Mesodermal cell (in vitro differentiated cells): Measurements from ENCODE around the gene MAGEA10.
"Not testable (repeated sequence)": the region's sequence is repeated elsewhere in the genome, so short reads cannot be mapped to it uniquely, and the experiment has no call there.

ENCODE experiments used
- H3K27ac ChIP-seq: 2 replicates; pipeline ENCODE4 v1.7.0; 2013; ENCODE audit warnings: mild to moderate bottlenecking, low read depth, low read length, moderate library complexity; ENCODE audit not compliant: severe bottlenecking
- H3K36me3 ChIP-seq: 2 replicates; pipeline ENCODE4 v1.7.1; 2013; ENCODE audit warnings: mild to moderate bottlenecking, low read length, moderate library complexity; ENCODE audit not compliant: control insufficient read depth, insufficient read depth
- H3K4me1 ChIP-seq: one replicate; pipeline ENCODE4 v1.7.1; 2013; ENCODE audit warnings: mild to moderate bottlenecking, low read length; ENCODE audit not compliant: insufficient read depth, control insufficient read depth, poor library complexity, severe bottlenecking
- H3K4me3 ChIP-seq: 2 replicates; pipeline ENCODE4 v1.7.0; 2013; ENCODE audit warnings: low read length, control low read depth, mild to moderate bottlenecking; ENCODE audit not compliant: insufficient read depth, poor library complexity, severe bottlenecking; ENCODE audit errors: extremely low read depth
- H3K9me3 ChIP-seq: 2 replicates; pipeline ENCODE4 v1.7.1; 2013; ENCODE audit warnings: mild to moderate bottlenecking, low read length, moderate library complexity; ENCODE audit not compliant: control insufficient read depth
- WGBS, 2 experiments: methylation state at CpG; one replicate each; pipeline ENCODE4 v1.1.5; 2013; ENCODE audit warnings: missing lambda C conversion rate in 2 of 2; ENCODE audit not compliant: insufficient coverage in 2 of 2; 5-methylcytosine and 5-hydroxymethylcytosine counted together

MAGEA10 gene

GRCh38 chrX:152151256-152151655, 12.9 kb upstream of the MAGEA10 start:
- no peaks in the 10 kb centered on the region for H3K9me3 ChIP-seq
- H3K4me3 ChIP-seq, result no peak overlapping the region
- H3K27ac ChIP-seq, result no peak overlapping the region
- H3K36me3 ChIP-seq, result no peaks in the 10 kb centered on the region
- no peaks in the 10 kb centered on the region for H3K4me1 ChIP-seq
- 92 to 100% methylated on average over 1 to 3 of the region's 3 CpGs for WGBS, 2 experiments

- no peaks in the 10 kb centered on the region for H3K4me1 ChIP-seq
- H3K27ac ChIP-seq, result no peak overlapping the region
- H3K4me3 ChIP-seq, result no peak overlapping the region
Observed at GRCh38 chrX:152149648-152150047, 11.3 kb upstream of the MAGEA10 start.

GRCh38 chrX:152139589-152139988, 1.2 kb upstream of the MAGEA10 start:
- WGBS, 2 experiments, result no CpG with 5 or more reads among the region's 9 CpGs
- no peak overlapping the region for H3K4me3 ChIP-seq
- no peaks in the 10 kb centered on the region for H3K36me3 ChIP-seq
- no peaks in the 10 kb centered on the region for H3K9me3 ChIP-seq
- H3K4me1 ChIP-seq, result no peaks in the 10 kb centered on the region
- no peak overlapping the region for H3K27ac ChIP-seq

More at GRCh38 chrX:152149648-152150047, 11.3 kb upstream of the MAGEA10 start:
- no CpG with 5 or more reads among the region's 2 CpGs for WGBS, 2 experiments
- Histone ChIP-seq H3K9me3 (no peaks in the 10 kb centered on the region), H3K36me3 (no peaks in the 10 kb centered on the region)

GRCh38 chrX:152137771-152138387, 498 bp downstream of the MAGEA10 start:
- H3K4me1 ChIP-seq, result no peaks in the 10 kb centered on the region
- H3K4me3 ChIP-seq, result no peak overlapping the region
- H3K9me3 ChIP-seq, result no peaks in the 10 kb centered on the region
- no peak overlapping the region for H3K27ac ChIP-seq
- no peaks in the 10 kb centered on the region for H3K36me3 ChIP-seq
- 90 to 91% methylated on average over 3 to 13 of the region's 26 CpGs for WGBS, 2 experiments

- 100% methylated on average over 2 of the region's 4 CpGs; no CpG with 5 or more reads in 1 of the 2 experiments for WGBS, 2 experiments
- H3K27ac ChIP-seq, result no peak overlapping the region
- no peaks in the 10 kb centered on the region for H3K4me1 ChIP-seq
Observed at GRCh38 chrX:152136312-152136711, 2.1 kb downstream of the MAGEA10 start.

GRCh38 chrX:152131525-152131924, 6.9 kb downstream of the MAGEA10 start:
- H3K4me3 ChIP-seq, result no peak overlapping the region
- no peaks in the 10 kb centered on the region for H3K4me1 ChIP-seq
- no CpG with 5 or more reads among the region's 1 CpG for WGBS, 2 experiments
- H3K9me3 ChIP-seq, result no peaks in the 10 kb centered on the region
- H3K27ac ChIP-seq, result no peak overlapping the region
- H3K36me3 ChIP-seq, result no peaks in the 10 kb centered on the region

More at GRCh38 chrX:152136312-152136711, 2.1 kb downstream of the MAGEA10 start:
- Histone ChIP-seq H3K4me3 (no peak overlapping the region), H3K9me3 (no peaks in the 10 kb centered on the region), H3K36me3 (no peaks in the 10 kb centered on the region)

GRCh38 chrX:152129069-152129844, 9.1 kb downstream of the MAGEA10 start:
- H3K4me3 ChIP-seq, H3K36me3 ChIP-seq, H3K27ac ChIP-seq, H3K9me3 ChIP-seq, H3K4me1 ChIP-seq: not testable (repeated sequence)
- WGBS, 2 experiments, result no CpG with 5 or more reads among the region's 4 CpGs

- Histone ChIP-seq H3K36me3 (no peaks in the 10 kb centered on the region), H3K4me3 (no peak overlapping the region), H3K9me3 (no peaks in the 10 kb centered on the region), H3K4me1 (no peaks in the 10 kb centered on the region), H3K27ac (no peak overlapping the region)
- WGBS, 2 experiments, result 94% methylated on average over 2 of the region's 3 CpGs; no CpG with 5 or more reads in 1 of the 2 experiments
Observed at GRCh38 chrX:152117305-152117704, 21.1 kb downstream of the MAGEA10 start.

GRCh38 chrX:152108527-152108926, 29.9 kb downstream of the MAGEA10 start:
- H3K4me3 ChIP-seq, result no peak overlapping the region

GRCh38 chrX:152103866-152104265, 34.5 kb downstream of the MAGEA10 start:
- WGBS, 2 experiments, result no CpG with 5 or more reads among the region's 6 CpGs
- H3K4me1 ChIP-seq, result no peaks in the 10 kb centered on the region
- H3K36me3 ChIP-seq, result no peaks in the 10 kb centered on the region
- H3K27ac ChIP-seq, result no peak overlapping the region
- no peaks in the 10 kb centered on the region for H3K9me3 ChIP-seq
- H3K4me3 ChIP-seq, result no peak overlapping the region

More at GRCh38 chrX:152108527-152108926, 29.9 kb downstream of the MAGEA10 start:
- H3K9me3 ChIP-seq, result no peaks in the 10 kb centered on the region
- 100% methylated on average over 1 of the region's 5 CpGs; no CpG with 5 or more reads in 1 of the 2 experiments for WGBS, 2 experiments
- no peaks in the 10 kb centered on the region for H3K4me1 ChIP-seq
- H3K27ac ChIP-seq, result no peak overlapping the region
- no peaks in the 10 kb centered on the region for H3K36me3 ChIP-seq

- H3K36me3 ChIP-seq, result no peaks in the 10 kb centered on the region
- WGBS, 2 experiments, result 100% methylated on average over 1 of the region's 6 CpGs
- H3K4me1 ChIP-seq, result no peaks in the 10 kb centered on the region
- no peak overlapping the region for H3K27ac ChIP-seq
- no peak overlapping the region for H3K4me3 ChIP-seq
- no peaks in the 10 kb centered on the region for H3K9me3 ChIP-seq
Observed at GRCh38 chrX:152086141-152086540, 52.2 kb downstream of the MAGEA10 start.
